Stimulated activated naive CD4-positive, alpha-beta T cell treated with Interleukin-2 at 50 U/mL for 16 hours (primary cell): ENCODE measurements around the gene TAC4.

Experiments
- DNase-seq: peaks from one replicate; lab custom pipeline; 2025; lab: John Stamatoyannopoulos, UW

TAC4 gene

GRCh38 chr17:49848019-49848473 is at the start of gene TAC4:
Gene TAC4 (minus strand): TSS chr17:49848069. CDS start chr17:49848017, 52 bp downstream.
- DNase-seq = no peak

GRCh38 chr17:49896860-49897259 is 49.0 kb upstream of the TAC4 start:
- no peak for DNase-seq

- DNase-seq = no peak
Measured at GRCh38 chr17:49896222-49896621, 48.4 kb upstream of the TAC4 start.

GRCh38 chr17:49895812-49896211 is 47.9 kb upstream of the TAC4 start:
- no peak for DNase-seq

GRCh38 chr17:49894761-49895160 is 46.9 kb upstream of the TAC4 start:
- DNase-seq = no peak

- no peak for DNase-seq
Measured at GRCh38 chr17:49891694-49892389, 44.0 kb upstream of the TAC4 start.

GRCh38 chr17:49891271-49891670 is 43.4 kb upstream of the TAC4 start:
- no peak for DNase-seq

GRCh38 chr17:49890852-49891251 is 43.0 kb upstream of the TAC4 start:
- no peak for DNase-seq

GRCh38 chr17:49890077-49890821 is 42.4 kb upstream of the TAC4 start:
- no peak for DNase-seq

- no peak for DNase-seq
Measured at GRCh38 chr17:49889500-49889899, 41.6 kb upstream of the TAC4 start.

GRCh38 chr17:49887744-49888360 is 40.0 kb upstream of the TAC4 start:
- no peak for DNase-seq

- no peak for DNase-seq
Measured at GRCh38 chr17:49887086-49887743, 39.3 kb upstream of the TAC4 start.

- DNase-seq = no peak
Measured at GRCh38 chr17:49886036-49886435, 38.2 kb upstream of the TAC4 start.

- no peak for DNase-seq
Measured at GRCh38 chr17:49882434-49882833, 34.6 kb upstream of the TAC4 start.

GRCh38 chr17:49881054-49881402 is 33.2 kb upstream of the TAC4 start:
- no peak for DNase-seq

- DNase-seq = peak; percentile 61
Measured at GRCh38 chr17:49880291-49881053, 32.6 kb upstream of the TAC4 start.

GRCh38 chr17:49878931-49879904 is 31.3 kb upstream of the TAC4 start:
- DNase-seq = no peak

GRCh38 chr17:49875685-49876084 is 27.8 kb upstream of the TAC4 start:
- no peak for DNase-seq

- no peak for DNase-seq
Measured at GRCh38 chr17:49874911-49875310, 27.0 kb upstream of the TAC4 start.

- no peak for DNase-seq
Measured at GRCh38 chr17:49873926-49874325, 26.1 kb upstream of the TAC4 start.

- DNase-seq = no peak
Measured at GRCh38 chr17:49873466-49873865, 25.6 kb upstream of the TAC4 start.
